Lower leg skin (tissue), 3 donors: ENCODE data around the gene CPEB4.

Experiments
- POLR2A ChIP-seq, 2 donors: fragments of 450-650 bp; IDR thresholded peaks; one replicate each; pipeline ENCODE4 v1.6.1; 2016 to 2017; ENCODE audit warnings: antibody characterized with exemption in 2 of 2, mild to moderate bottlenecking in 1 of 2, moderate library complexity in 1 of 2
- TF ChIP-seq, protein P1 (sequence below), 3 donors: fragments of 450-650 bp; IDR thresholded peaks; one replicate each; pipeline ENCODE4 v1.5.1; 2016; ENCODE audit warnings: antibody characterized with exemption in 3 of 3, mild to moderate bottlenecking in 3 of 3, moderate library complexity in 2 of 3

DNA sequence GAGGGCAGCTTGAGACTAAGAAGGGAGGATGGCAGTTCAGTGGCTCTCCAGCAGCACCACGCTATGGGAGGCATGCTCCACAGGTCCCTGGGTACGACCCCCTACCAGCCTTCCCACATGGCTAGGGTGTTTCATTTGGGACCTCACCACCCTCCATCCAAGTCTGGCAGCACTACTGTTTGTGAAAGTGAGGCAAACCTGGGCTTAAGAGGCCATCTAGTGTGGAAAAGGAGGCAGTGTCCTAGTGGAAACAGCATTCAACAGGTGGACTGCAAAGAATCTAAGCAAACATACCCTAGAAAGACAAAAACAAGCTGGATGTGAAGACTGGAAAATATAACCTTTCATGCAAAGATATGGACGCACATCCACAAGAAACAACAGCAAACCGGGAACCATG is 96.1 kb downstream of the CPEB4 start:
- TF ChIP-seq, protein P1, sequence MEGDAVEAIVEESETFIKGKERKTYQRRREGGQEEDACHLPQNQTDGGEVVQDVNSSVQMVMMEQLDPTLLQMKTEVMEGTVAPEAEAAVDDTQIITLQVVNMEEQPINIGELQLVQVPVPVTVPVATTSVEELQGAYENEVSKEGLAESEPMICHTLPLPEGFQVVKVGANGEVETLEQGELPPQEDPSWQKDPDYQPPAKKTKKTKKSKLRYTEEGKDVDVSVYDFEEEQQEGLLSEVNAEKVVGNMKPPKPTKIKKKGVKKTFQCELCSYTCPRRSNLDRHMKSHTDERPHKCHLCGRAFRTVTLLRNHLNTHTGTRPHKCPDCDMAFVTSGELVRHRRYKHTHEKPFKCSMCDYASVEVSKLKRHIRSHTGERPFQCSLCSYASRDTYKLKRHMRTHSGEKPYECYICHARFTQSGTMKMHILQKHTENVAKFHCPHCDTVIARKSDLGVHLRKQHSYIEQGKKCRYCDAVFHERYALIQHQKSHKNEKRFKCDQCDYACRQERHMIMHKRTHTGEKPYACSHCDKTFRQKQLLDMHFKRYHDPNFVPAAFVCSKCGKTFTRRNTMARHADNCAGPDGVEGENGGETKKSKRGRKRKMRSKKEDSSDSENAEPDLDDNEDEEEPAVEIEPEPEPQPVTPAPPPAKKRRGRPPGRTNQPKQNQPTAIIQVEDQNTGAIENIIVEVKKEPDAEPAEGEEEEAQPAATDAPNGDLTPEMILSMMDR (IDR thresholded peaks at IDR 0.05): no peak
- no peak for TF ChIP-seq POLR2A (IDR thresholded peaks at IDR 0.05)
